ENCODE data around the gene ELMOD3.

GRCh38 chr2:85430752-85431569, 76.4 kb downstream of the ELMOD3 start:
- TF ChIP-seq CTCF (IDR thresholded peaks at IDR 0.05; ENCODE audit: low read depth, low read length): no peak
- no peak for TF ChIP-seq POLR2A (IDR thresholded peaks at IDR 0.05; ENCODE audit: extremely low read depth, insufficient read length)

All from NB4 (cell line).